ENCODE results near the gene ZBTB47. TPM values are rescaled to one million over a fixed set of nuclear protein-coding genes. Genes with fewer than 3 reads are reported as not detected.
A peak's percentile ranks its signal among the peaks of the same experiment; 100 is the strongest.

The ZBTB47 gene
- total RNA-seq, 2 experiments from 2014 or later = 0.43 to 0.45 TPM

- TF ChIP-seq, protein P1, sequence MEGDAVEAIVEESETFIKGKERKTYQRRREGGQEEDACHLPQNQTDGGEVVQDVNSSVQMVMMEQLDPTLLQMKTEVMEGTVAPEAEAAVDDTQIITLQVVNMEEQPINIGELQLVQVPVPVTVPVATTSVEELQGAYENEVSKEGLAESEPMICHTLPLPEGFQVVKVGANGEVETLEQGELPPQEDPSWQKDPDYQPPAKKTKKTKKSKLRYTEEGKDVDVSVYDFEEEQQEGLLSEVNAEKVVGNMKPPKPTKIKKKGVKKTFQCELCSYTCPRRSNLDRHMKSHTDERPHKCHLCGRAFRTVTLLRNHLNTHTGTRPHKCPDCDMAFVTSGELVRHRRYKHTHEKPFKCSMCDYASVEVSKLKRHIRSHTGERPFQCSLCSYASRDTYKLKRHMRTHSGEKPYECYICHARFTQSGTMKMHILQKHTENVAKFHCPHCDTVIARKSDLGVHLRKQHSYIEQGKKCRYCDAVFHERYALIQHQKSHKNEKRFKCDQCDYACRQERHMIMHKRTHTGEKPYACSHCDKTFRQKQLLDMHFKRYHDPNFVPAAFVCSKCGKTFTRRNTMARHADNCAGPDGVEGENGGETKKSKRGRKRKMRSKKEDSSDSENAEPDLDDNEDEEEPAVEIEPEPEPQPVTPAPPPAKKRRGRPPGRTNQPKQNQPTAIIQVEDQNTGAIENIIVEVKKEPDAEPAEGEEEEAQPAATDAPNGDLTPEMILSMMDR (IDR thresholded peaks at IDR 0.05) = no peak
- peaks cover 5% of the 10 kb centered on the region for H3K27me3 Mint-ChIP-seq
- ATAC-seq (peak; percentile 50), DNase-seq (no peak)
- ChIA-PET POLR2A (interaction anchor here (0.6 to 1.1 kb wide), 2 partner anchors 13 to 14 kb away, joined by 3 read pairs; no protein-coding TSS in a partner anchor), CTCF (interaction anchor here (1.4 kb wide), 1 partner anchor 91 kb away, joined by 4 read pairs; no protein-coding TSS in a partner anchor)
- H3K27ac Mint-ChIP-seq = no peak overlapping the region
- intact Hi-C loops (cut with micrococcal nuclease) = no loop called here
- H3K4me1 Mint-ChIP-seq (ENCODE audit: low read depth) = peaks cover 6% of the 10 kb centered on the region
- no peaks in the 10 kb centered on the region for H3K9me3 Mint-ChIP-seq
- H3K36me3 Mint-ChIP-seq (ENCODE audit: low read depth) = no peaks in the 10 kb centered on the region
- peak overlapping the region; percentile 47 for H3K4me3 Mint-ChIP-seq
Observed at GRCh38 chr3:42654331-42655201, 1.1 kb downstream of the ZBTB47 start.

DNA sequence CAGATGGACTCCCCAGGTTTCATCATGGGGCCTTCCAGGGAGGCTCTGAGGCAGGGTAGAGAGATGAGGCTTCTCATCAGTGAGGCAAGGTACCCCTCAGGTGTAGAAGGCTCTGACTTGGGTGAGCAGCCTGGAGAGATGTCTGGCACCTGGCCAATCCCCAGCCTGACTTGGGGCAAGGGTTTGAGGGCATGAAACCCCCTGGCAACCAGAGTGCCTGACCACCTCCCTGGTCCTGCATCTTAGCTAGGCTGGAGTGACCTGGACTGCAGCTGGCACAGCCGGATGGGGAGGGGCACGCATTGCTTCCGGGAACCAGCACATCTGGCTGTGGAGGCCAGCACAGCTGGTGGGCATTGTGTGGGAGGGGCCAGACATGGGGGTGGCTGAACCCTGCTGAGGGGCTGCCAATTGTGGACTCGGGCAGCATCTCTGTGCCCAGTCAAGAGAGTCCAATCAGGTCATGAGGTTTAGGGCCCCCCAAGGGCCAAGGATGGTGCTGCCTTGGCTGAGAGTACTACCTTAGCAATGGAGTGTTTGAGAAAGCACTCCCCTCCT, 1.9 kb downstream of the ZBTB47 start:
- DNase-seq (no peak), ATAC-seq (no peak)
- CTCF ChIA-PET = no interaction called here
- no peaks in the 10 kb centered on the region for H3K9me3 Mint-ChIP-seq
- TF ChIP-seq, protein P1 (IDR thresholded peaks at IDR 0.05) = no peak
- POLR2A ChIA-PET = no interaction called here
- peaks cover 6% of the 10 kb centered on the region for H3K4me1 Mint-ChIP-seq (ENCODE audit: low read depth)
- intact Hi-C loops (cut with micrococcal nuclease) = no loop called here
- H3K36me3 Mint-ChIP-seq (ENCODE audit: low read depth) = no peaks in the 10 kb centered on the region
- peak overlapping the region; percentile 47 for H3K4me3 Mint-ChIP-seq
- peaks cover 5% of the 10 kb centered on the region for H3K27me3 Mint-ChIP-seq
- no peak overlapping the region for H3K27ac Mint-ChIP-seq

- H3K27me3 Mint-ChIP-seq = peaks cover 5% of the 10 kb centered on the region
- no peaks in the 10 kb centered on the region for H3K36me3 Mint-ChIP-seq (ENCODE audit: low read depth)
- H3K27ac Mint-ChIP-seq = no peak overlapping the region
- POLR2A ChIA-PET = no interaction called here
- intact Hi-C loops (cut with micrococcal nuclease) = no loop called here
- DNase-seq (no peak), ATAC-seq (no peak)
- CTCF ChIA-PET = no interaction called here
- H3K9me3 Mint-ChIP-seq = no peaks in the 10 kb centered on the region
- peaks cover 6% of the 10 kb centered on the region for H3K4me1 Mint-ChIP-seq (ENCODE audit: low read depth)
- no peak overlapping the region for H3K4me3 Mint-ChIP-seq
- TF ChIP-seq, protein P1 (IDR thresholded peaks at IDR 0.05) = no peak
Observed at GRCh38 chr3:42655980-42656679, 2.6 kb downstream of the ZBTB47 start.

DNA sequence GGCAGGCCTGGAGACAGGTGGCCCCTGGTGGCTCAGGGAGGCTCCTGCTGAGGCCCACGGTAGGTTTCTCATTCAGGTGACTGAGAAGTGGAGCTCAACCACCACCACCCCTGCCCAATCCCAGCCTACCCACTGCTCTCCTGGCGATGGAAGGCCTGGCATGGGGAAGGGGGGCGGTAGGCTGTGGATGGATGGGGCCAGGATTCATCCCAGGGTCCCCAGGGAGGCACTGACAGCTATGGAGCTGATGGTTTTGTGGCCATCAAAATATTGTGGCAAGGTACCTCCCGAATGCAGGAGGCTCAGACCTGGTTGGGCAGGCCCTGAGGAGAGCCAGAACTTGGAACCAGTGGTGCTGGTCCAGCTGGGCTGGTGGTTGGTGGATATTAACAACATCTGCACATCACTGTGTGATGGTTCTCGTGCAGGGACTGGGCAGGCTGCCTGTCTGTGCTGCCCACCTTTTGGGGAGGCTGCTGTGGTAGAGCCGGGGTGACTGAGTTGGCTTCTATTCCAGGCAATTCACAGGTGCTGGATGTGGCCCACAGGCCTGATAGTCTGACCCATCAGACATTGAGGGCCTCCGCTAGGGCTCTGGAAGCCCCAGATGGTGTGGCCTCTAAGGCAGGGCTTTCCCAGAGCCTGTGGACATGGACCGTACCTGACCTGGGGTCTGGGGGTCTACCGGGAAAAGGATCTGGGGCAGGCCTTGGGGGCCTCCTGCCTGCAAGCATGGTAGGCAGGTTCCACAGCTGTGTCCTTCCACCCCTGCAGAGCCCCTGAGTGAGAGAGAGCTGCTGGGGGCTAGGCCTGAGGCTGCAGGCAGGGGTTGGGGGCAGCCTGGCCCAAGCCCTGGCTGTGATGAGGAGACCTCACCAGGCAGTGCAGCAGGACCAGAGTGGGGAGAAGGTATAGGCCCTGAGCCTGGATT, 3.4 kb downstream of the ZBTB47 start:
- intact Hi-C loops (cut with micrococcal nuclease) = no loop called here
- H3K9me3 Mint-ChIP-seq = no peaks in the 10 kb centered on the region
- TF ChIP-seq, protein P1 (IDR thresholded peaks at IDR 0.05) = no peak
- H3K36me3 Mint-ChIP-seq (ENCODE audit: low read depth) = no peaks in the 10 kb centered on the region
- CTCF ChIA-PET = no interaction called here
- no peak overlapping the region for H3K4me3 Mint-ChIP-seq
- ATAC-seq (no peak), DNase-seq (no peak)
- no peak overlapping the region for H3K27ac Mint-ChIP-seq
- H3K27me3 Mint-ChIP-seq = peaks cover 5% of the 10 kb centered on the region
- POLR2A ChIA-PET = no interaction called here
- peaks cover 6% of the 10 kb centered on the region for H3K4me1 Mint-ChIP-seq (ENCODE audit: low read depth)
